ENCODE results near the gene PZP.

PZP gene

DNA sequence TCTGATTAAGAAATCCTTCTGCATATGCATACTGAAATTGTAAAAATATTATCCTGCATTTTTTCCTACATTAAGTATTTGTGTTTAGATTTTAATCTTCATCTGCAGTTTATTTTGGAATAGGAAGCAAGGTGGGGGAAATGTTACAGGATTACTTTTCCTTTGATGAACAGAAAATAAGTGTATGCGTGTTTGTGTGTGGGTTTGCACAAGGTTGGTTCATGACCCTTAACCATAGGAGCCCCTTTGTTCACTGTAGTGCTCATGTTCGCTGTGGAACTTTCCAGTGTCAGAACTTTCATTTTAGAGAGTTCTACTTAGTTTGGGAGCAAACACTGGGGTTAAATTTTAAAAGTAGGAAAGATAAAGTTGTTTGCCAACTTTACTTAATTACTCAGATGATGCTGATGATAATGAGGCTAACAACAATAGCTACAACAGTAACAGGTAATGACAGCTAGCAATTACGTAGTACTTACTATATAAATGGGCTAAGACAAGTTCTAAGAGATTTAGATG lies 86.0 kb downstream of the PZP start:
- no peak for DNase-seq

DNA sequence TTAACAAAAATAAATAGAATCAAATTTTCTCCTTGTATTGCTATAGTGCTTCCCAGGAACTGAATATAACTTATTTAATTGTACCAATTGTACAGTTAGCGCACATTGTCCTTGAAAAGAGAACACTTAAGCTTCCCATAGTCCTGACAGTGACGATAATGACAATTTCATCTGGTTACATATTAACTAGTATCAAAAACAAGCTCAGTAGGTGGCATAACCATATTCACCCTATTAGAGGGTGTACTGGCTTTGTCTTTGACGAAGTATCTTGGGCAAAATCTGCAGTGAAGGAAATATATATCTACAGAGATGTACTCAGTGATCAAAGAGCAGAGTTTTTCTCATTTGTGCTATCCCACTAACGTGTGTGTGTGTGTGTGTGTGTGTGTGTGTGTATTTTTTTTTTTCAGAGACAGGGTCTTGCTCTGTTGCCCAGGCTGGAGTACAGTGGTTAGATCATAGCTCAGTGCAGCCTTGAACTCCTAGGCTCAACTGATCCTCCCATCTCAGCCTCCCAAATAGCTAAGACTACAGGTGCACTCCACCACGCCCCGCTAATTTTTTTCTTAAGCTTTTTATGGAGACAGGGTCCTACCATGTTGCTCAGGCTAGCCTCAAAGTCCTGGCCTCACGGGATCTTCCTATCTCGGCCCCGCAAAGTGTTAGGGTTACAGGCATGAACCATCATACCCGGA lies 87.6 kb downstream of the PZP start:
- no peak for DNase-seq

DNA sequence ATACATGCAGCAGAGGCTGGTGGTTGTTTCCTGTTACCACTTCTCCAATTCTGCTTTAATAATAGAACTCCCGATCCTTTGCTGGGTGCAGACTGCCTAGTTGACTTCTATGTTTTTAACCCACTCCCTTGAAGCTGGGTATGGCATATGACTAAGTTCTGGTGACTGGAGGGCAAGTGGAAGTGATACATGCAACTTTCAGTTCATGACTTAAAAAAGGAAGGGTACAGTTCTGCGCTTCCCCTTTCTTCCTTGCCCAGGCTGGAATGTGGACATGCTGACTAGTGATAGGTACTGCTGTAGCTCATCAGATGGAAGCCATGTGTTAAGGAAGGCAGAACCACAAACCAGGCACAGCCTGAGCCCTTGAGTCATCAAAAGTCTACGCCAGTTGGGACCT lies 90.0 kb downstream of the PZP start:
- DNase-seq = peak; percentile 16 to 99

DNA sequence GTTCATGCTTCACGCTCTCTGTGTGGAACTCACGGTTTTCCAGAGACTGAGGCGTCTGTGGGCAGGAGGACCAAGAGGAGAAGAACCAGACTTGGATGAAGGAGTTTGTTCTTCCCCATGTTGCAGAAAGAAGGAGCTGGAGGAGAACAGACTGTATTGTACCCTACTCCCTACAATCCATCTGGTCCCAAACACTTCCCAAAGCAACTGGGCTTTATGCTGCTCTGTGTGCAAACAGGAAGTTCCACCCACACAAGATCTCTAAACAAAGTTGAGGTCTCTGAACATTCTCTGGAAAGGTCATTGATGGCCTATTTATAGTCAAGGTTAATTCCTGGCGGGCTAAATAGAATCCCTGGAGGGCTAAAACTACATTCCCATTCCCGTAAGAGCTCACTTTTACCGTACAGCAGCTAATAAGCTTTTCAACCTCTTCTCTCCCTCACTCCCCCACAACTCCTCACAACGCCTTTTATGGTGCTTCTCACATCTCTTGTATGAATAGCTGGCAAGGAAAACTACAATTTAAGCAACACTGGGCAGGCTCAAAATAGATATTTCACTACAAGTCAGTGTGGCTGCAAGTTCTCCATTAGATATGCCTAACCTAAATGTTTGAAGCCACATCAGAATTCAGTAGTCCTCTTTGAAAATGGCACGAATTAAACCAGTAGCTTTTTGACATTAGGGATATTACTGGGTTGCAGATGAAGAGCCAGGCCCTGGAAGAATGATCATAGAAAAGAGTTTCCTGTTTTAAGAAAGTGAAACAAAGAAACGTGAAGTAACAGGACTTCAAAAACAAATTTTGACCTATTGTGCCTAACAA lies 92.2 kb downstream of the PZP start, which contains the start of gene A2M:
A2M (minus strand) TSS at position 189 of the 829 bp plus-strand sequence; CDS start at position 119, 70 bp downstream.
- no peak for DNase-seq

DNA sequence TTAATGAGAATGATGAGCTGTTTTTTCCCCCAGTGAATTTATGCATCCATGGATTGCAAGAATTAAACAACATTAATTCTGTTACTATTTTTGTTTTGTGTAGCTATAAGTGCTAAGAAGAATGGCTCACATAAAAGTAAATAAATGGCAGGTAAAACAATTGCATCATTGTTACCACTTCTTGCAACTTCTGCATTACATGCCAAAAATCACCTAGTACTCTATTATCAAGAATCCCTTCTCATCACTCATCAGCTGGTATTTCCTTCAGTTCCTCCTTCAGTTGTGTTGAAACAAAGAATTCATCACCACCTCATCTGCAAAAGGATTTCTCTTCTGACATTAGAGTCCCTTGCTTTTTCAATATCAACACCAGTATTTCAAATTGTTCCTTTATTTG lies 93.2 kb downstream of the PZP start:
- no peak for DNase-seq

DNA sequence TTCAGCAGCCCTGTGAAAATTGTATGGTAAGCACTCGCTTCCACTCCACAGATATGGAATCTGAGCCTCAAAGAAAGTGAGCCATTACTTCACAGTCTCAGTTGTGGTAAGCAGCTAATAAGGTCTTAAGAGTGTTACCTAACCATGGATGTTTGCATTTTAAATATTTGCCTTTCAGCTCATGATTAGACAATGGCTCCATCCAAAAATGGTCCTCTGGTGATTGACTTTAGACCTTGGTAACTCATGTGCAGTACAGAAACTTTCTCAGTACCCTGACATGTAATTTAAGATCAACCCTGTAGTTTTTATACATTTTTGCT lies 94.2 kb downstream of the PZP start:
- no peak for DNase-seq

DNA sequence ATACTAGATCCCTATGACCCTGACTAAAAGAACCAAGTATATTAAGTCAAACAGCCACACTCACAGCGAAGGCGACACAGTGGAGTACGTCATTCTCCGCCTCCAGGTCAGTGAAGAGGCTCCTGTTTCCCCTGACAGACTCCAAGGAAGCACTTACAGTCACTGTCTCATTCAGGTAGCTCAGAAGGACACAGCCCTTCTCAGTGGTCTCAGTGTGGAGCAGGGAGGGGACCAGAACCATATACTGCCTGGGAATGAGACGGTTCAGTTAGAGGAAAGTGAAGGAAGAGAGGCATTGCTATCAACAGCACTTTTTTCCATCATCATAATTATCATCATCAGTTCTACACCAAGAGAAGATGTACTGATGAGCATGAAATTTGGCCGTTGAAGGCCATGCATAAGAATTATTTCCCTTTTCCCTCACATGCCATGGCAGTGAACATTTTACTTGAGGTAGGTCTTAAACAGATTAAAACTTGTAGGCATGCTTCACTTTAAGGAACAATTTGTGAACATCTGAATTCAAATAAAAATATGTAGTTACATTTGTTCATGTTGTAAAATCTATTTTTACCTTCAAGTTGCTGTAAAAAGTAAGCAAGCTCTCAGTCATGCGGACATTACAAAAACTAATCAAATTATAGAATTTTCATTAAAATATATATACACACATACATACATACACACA lies 94.8 kb downstream of the PZP start:
- DNase-seq = no peak

DNA sequence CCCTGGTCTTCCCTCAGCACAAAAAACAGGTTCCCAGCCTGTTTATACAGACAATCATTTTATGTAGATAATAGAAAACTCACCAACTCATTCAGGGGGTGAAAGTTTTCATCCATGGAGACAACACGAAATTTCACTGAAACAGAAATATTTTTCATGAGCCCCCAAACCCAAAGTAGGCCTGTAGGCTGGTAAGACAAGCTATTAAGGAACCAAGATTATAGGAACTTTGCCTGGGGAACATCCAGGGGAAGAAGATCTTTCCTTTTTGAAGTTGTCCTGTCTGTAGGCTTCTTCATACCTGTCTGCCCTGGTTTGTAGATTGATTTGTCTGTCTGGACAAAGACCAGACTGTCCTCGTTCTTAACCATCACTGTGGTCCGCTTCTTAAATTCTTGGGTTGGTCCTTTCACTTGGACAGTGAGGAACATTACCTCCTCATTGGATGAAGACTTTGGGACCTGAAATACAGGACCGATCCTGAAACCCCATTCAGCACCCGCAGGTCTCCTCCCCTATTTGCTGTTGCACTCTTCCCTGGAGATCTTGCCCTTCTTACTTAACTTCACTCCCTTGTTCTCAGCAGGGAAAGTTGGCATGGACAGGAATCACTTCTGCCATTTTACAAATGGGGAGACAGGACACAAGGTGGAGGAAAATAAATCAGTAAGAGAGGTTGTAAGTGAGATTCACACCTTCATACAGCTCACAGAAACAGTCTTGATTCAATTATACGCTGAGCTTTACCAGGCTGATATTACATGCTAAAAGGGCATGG lies 95.9 kb downstream of the PZP start:
- DNase-seq = no peak

DNA sequence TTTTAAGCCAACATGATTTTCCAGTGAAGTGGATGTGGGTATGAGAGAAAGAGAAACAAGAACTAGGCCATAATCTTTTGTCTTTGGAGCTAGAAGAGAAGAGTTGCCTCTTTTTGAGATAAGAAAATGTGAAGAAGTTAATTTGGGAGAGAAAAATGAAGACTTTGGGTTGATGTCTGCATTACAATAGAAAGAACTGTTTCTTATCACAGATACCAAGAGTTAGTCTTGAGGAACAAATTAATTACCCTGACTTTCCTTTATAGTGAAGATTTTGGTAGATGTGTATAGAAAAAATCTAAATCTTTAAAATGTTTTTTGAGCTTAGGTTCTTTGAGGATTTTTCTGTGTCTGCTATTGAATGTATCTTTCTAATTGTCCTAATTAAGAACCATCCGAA lies 96.7 kb downstream of the PZP start:
- DNase-seq = no peak

DNA sequence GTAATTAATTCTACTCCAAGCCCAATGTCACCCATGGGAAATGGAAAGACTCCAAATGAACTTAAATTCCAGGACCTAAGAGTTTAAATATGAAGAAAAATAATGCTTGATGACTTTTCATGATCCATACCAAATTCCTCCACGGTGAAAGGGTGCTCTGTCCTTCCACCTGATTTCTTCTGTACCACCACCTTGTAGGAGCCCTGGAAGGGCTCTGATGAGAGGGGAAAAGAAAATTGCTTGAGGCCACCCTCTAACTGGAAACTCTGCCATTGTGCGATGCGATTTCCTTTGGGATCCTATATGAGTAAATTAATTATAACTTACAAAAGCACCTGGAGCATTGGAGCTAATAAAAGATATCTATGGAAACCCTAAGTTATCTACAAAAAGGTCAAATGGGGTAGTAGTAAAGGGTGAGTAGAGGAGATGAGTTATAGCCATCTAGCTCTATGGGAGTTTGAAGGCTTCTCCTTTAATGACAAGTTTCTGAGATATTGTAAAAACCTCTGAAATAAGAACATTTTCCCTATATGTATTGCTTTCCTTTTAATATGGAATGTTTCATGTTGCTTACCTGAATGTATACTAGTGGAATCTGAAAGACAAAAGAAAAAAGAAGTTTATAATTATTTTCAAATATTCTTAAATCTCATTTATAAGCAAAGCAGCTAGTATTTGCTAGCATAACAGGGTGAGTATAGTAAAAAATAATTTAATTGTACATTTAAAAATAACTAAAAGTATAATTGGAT lies 98.3 kb downstream of the PZP start:
- DNase-seq = no peak

DNA sequence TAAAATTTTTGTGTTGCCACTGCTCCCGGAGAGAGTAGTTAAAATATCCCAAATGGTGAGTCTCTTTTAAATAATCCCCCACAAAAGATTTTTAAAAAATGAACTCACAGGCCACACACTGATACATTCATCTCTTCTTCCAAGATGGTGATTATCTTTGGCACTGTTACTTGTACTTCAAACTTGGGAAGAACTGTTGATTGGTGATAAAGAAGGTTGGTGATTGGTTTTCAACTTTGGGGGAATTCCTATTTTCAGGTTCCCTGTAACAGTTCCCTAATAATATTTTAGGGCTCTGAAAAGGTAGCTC lies 99.0 kb downstream of the PZP start:
- DNase-seq = no peak

DNA sequence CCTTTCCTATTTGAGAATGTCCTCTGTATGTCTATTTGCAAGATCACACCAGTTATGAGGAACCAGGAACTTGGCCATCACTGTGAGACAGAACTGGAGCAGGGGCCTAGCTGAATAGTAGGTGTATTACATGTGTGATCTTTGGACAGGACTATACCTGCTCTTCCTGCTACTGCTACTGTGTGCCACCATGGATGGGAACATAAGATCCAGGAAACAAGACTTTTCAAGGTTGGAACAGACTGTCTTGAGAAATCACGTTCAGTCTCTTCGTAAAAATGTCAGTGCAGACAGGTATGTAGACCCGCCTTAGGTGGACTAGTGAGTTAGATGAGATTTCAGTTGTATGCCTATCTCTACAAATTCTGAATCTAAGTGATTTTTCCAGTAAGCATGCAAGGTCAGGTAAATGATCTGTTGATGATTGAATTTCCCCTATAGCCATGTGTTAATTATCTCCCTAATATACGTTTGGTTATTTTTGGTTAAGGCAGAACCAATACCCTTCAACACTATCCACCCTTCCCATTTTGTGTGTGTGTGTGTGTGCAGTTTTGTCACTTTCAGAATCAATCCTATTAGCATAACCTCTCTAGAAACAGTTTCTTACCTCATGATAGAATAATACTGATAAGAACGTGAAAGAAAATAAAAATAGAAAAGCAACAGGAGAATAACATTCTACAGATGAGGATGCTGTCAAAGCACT lies 99.5 kb downstream of the PZP start:
- DNase-seq = no peak

DNA sequence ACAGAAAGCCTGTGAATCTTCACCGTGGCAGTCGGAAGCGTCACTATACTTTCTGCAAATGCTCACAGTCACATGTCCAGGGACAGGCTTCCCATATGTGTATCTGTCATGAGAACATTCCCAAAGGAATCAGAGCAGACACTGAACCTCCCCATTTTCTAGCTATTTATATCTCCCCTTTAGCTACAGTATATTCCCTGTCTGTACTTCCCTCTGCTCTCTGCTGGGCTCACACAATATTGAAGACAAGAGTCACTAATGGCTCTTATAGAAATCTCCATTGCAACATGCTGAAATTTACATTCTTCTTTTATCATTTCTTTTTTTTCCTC lies 100.7 kb downstream of the PZP start:
- DNase-seq = no peak

DNA sequence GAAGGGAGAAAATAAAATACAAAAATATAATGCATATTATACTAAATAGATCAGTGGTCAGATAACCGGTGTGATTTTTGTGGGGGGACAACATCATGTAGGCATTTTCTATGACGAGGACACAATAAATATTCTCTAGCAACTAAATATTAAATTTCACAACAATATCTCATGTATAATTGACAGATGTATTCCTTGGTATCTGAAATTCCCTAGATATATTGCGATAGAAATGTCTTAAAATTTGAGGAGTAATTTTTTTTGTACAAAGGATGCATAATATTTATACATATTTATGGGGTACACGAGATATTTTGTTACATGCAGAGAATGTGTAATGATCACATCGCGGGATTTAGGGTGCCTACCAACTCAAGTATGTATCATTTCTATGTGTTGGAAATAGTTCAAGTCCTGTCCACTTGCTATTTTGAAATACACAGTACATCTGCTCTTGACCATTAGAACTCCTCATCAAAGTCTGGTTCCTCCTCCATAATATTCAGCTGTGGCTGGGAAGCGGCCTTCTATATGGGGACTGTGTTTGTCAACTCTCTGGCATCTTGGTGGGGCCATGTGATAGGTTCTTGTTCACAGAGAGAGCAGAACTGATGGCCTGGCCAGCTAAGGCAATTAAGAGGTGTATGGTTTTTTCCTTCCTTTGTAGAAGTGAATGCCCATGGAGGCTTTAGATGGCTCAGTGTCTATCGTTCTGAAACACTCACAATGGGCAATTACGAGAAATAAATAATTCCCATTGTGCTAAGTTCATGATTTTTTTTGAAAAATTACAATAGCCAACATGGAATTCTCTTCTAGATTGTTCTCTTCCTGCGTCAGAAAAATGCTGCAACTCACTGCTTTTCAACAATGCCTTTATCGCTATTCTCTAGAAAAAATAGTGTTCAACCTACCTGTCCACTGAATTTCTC lies 101.3 kb downstream of the PZP start:
- DNase-seq = no peak

DNA sequence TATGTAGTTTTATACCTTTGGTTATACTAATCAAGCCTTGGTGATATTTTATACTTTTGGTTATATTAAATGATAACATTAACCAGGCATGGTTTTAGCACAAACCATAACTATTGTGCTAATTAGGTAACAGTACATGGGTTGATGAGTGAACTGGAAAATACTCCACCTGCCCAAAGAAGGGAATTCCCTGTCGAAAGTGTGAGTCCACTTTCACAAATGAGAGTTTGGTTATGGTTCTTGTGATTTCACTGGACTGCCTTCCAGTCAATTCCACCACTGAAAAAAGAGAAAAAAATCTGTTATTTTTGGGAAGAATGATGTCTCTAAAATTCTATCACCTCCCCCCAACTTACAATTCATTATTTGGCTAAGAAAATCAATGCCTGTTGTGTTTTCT lies 102.1 kb downstream of the PZP start:
- no peak for DNase-seq

DNA sequence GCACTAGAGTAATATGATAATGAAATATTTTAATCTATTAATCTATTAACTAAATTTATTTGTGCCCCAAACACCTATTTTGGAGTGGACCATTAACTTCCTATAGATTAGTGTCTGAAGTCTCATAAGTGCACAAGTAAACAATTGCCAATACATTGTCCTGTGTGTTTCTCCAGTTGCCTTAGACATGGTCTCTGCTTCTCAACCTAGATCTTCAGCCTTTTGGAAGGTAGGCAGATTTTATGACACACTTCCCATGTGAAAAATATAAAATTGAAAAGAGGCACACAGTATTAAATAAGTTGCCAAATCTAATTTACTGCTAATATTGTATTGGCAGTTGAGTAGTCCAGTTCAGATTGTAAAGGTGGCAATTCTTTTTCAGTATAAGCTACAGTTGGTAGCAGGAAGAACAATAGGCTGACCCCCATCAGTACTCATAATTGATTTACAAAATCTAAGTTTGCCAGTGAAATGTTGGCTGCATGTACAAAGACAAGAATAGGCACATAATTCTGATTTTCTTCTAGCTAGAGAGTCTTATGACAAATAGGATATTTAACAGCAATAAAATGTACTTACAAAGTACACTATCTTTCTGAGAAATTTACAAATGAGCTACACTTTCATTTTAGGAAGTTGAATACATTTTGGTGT lies 103.3 kb downstream of the PZP start:
- DNase-seq = no peak

DNA sequence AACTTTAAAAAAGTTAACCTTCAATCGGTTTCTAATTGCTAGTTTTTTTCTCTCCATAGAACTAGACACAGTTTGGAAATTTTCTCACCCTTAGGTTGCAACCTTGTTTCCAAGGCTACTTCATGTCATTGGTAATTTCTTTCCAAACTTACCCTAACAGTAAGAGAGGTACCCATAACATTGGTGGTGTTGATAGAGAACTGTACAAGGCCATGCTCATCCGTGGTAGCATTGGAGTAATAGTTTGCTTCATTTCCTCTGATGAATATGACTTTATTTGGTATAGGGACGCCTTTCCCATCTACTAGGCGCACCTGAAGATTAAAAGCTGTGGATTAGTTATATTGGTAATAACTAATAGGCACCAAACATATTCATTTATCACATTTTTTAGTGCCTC lies 104.1 kb downstream of the PZP start:
- no peak for DNase-seq

DNA sequence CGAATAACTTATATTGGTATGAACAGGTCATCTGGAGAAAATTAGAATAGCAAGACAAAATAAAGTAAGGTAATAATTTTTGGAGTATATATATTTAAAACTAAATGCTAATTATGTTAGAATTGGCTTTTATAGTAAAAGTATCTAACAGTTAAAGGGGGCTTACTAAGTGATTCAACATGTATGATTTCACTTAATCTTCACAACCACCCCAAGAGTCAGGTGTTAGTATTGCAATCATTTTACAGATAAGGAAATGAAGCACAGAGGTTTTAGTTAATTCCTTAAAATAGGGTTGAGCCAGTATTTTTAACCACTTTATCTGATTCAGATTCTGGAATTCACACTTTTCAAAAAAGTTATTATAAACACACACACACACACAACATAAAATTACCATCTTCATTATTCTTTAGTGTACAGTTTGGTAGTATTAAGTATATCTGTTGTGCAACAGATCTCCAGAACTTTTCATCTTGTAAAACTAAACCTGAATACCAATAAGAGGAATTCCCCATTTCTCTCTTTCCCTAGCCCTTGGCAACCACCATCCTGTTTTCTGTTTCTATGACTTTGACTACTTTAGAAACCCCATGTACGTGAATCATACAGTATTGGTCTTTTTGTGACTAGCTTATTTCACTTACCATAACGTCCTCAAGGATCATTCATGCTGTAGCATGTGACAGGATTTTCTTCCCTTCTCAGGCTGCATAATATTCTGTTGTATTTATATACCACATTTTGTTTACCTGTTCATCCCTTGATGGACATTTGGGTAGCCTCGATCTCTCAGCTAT lies 104.9 kb downstream of the PZP start:
- DNase-seq = no peak

DNA sequence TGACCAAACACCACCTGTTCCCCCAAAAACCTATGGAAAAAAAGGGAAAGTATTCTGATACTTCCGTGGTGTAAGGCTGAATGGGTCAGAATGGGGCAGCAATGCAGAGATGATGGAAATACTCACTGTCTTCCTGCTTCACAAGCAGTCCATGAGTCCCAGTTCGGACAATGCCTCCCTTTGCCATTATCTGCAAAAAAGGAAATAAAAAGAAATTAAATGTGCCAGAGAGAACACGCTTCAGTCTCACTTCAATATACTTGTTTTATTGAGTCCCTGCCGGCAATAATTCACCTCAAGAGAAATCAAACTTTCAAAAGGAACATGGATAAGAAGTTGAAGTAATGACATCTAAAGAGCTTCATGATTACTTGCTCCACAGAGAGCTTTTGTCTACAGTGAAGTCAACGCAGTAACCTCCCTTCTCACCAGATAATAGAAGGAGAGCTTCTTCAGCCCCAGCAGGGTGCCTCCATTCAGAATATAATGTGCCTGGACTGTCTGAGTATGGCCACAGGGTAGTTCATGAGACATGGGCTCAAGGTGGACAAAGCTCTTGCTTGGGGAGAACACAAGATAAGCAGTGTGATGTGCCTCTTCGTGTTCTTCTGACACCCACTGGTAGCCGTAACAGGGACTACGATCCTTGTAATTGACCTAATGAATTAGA lies 107.0 kb downstream of the PZP start:
- DNase-seq = no peak

Data from bone marrow (tissue), 2 donors.